ENCODE measurements around the gene KSR2. TPM values are rescaled to one million over a fixed set of nuclear protein-coding genes. Genes with fewer than 3 reads are reported as not detected.

The KSR2 gene
- total RNA-seq, 1 experiment from 2014 or later, result 1.3 TPM

GRCh38 chr12:118011377-118011776, 42.6 kb upstream of the KSR2 start:
- Histone ChIP-seq H2BK20ac (ENCODE audit: low read depth, low read length, poor library complexity, severe bottlenecking) (no peak overlapping the region), H2BK120ac (ENCODE audit: low read depth, low read length, poor library complexity, severe bottlenecking) (no peak overlapping the region), H2BK15ac (ENCODE audit: low read depth, low read length) (no peak overlapping the region), H4K91ac (ENCODE audit: insufficient read length, low read depth, low read length) (no peak overlapping the region), H3K27ac (ENCODE audit: insufficient read length, low read depth, low read length) (no peak overlapping the region), H3K14ac (ENCODE audit: insufficient read depth, low read length) (no peak overlapping the region), H3K23ac (ENCODE audit: insufficient read length, low read depth, low read length) (no peak overlapping the region), H3T11ph (ENCODE audit: low read length) (no peak overlapping the region), H3K27me3 (ENCODE audit: insufficient read depth, low read length) (no peaks in the 10 kb centered on the region), H3K23me2 (ENCODE audit: insufficient read length, low read depth, low read length, poor library complexity, severe bottlenecking) (no peaks in the 10 kb centered on the region), H4K5ac (ENCODE audit: insufficient read length, low read depth, low read length) (no peak overlapping the region), H2BK5ac (ENCODE audit: insufficient read length, low read length) (no peak overlapping the region), H3K4me1 (ENCODE audit: insufficient read depth, low read length) (no peaks in the 10 kb centered on the region), H4K8ac (replicated peaks; ENCODE audit: insufficient read length, low read depth, low read length) (no peak overlapping the region), H3K9me3 (ENCODE audit: control insufficient read depth, low read depth, low read length) (no peaks in the 10 kb centered on the region), H3K4me2 (ENCODE audit: insufficient read depth, insufficient read length, low read length) (no peak overlapping the region), H2AFZ (ENCODE audit: low read length) (no peak overlapping the region), H3K56ac (ENCODE audit: insufficient read length, low read depth, low read length) (no peak overlapping the region), H3K79me1 (ENCODE audit: insufficient read depth, low read depth, low read length, poor library complexity, severe bottlenecking) (no peaks in the 10 kb centered on the region), H3K79me2 (ENCODE audit: insufficient read depth, low read length) (no peaks in the 10 kb centered on the region), H3K18ac (ENCODE audit: insufficient read length, low read depth, low read length) (no peak overlapping the region), H2AK5ac (ENCODE audit: insufficient read length, low read length) (no peak overlapping the region), H2BK12ac (ENCODE audit: insufficient read length, low read depth, low read length) (no peak overlapping the region), H3K9ac (ENCODE audit: extremely low read depth, insufficient read length, low read length) (no peak overlapping the region), H4K20me1 (ENCODE audit: control insufficient read depth, insufficient read depth, insufficient read length) (no peaks in the 10 kb centered on the region), H3K4ac (ENCODE audit: low read depth, low read length) (no peak overlapping the region)
- H3K9me3 Mint-ChIP-seq, result peaks cover 0 to 3% of the 10 kb centered on the region in 2 experiments; a peak in 2 of 5 replicates
- WGBS (ENCODE audit: extremely low coverage, insufficient read length, low lambda C conversion rate), result no CpG with 5 or more reads among the region's 3 CpGs
- H3K27me3 Mint-ChIP-seq (ENCODE audit: low read depth), result no peaks in the 10 kb centered on the region; the same call in 1 of the 2 replicates
- DNase-seq, result no peak
- no peak for TF ChIP-seq CTCF (conservative IDR thresholded peaks at IDR 0.05)
- H3K4me3 Mint-ChIP-seq, result no peak overlapping the region
- peaks cover 0 to 7% of the 10 kb centered on the region in 2 experiments; a peak in 3 of 4 replicates for H3K4me1 Mint-ChIP-seq
- no peak overlapping the region for H3K27ac Mint-ChIP-seq
- H3K36me3 Mint-ChIP-seq (ENCODE audit: insufficient read depth in 1 of 3, low read depth in 3 of 3), result no peaks in the 10 kb centered on the region

Measured in H9 (cell line).